IgD-negative memory B cell (primary cell): ENCODE data around the gene PSME3IP1. TPM values are rescaled to one million over a fixed set of nuclear protein-coding genes. Genes with fewer than 3 reads are reported as not detected.

ENCODE experiments used
- polyA plus RNA-seq: library from polyadenylated mRNA; unstranded; fragments of 300-500 nt; fragmentation: Illumina TruSeq; gene quantifications from one replicate; pipeline ENCODE4 v1.2.3, GENCODE V29; 2021

The PSME3IP1 gene
- polyA plus RNA-seq, 1 donor from 2014 or later: 91.6 TPM

Other genes with a start within 250 kb of the PSME3IP1 start
- gene CETP, start 224.1 kb downstream of the PSME3IP1 start, polyA plus RNA-seq: 0.79 TPM
- 134 TPM for gene NLRC5, start 196.5 kb downstream of the PSME3IP1 start, polyA plus RNA-seq
- gene CPNE2, start 93.5 kb downstream of the PSME3IP1 start, polyA plus RNA-seq: 2.0 TPM
- 38.2 TPM for gene RSPRY1, start 290 bp upstream of the PSME3IP1 start, polyA plus RNA-seq
- gene ARL2BP, start 59.2 kb upstream of the PSME3IP1 start, polyA plus RNA-seq: 108 TPM
- 1.1 TPM for gene PLLP, start 98.6 kb upstream of the PSME3IP1 start, polyA plus RNA-seq
- 0.20 TPM for gene CCL22, start 172.7 kb upstream of the PSME3IP1 start, polyA plus RNA-seq
- not detected for gene CX3CL1, start 186.5 kb upstream of the PSME3IP1 start, polyA plus RNA-seq
- not detected for gene CCL17, start 218.7 kb upstream of the PSME3IP1 start, polyA plus RNA-seq